ENCODE results near the gene DTNB. TPM values are rescaled to one million over a fixed set of nuclear protein-coding genes. Genes with fewer than 3 reads are reported as not detected.

Gene DTNB
- total RNA-seq (2022; extraction: Qiagen RNA extraction; ENCODE audit: low read depth): 8.7 to 10.3 TPM (median 9.2 TPM) in 5 replicates

GRCh38 chr2:25673300-25674076, at the start of gene DTNB:
DTNB (minus strand) TSS chr2:25673577; CDS start chr2:25652660, 20,917 bp downstream.

GRCh38 chr2:25341753-25342371, 331.5 kb downstream of the DTNB start, which contains the start of gene DNMT3A:
DNMT3A (minus strand) TSS chr2:25341925; CDS start chr2:25313984, 27,941 bp downstream.

Other genes with a start within 250 kb of the DTNB start
- gene ASXL2, start 204.9 kb upstream of the DTNB start, total RNA-seq (2022; extraction: Qiagen RNA extraction; ENCODE audit: low read depth): 9.2 to 15.1 TPM (median 14.7 TPM) in 5 replicates

All from A549 treated with RU486 at 1 μM for 4 hours (cell line).